ENCODE measurements around the gene TNS3. TPM values are rescaled to one million over a fixed set of nuclear protein-coding genes. Genes with fewer than 3 reads are reported as not detected.

Gene TNS3
- total RNA-seq, 4 donors from 2014 or later = 34.6 to 52.5 (median 48.6) TPM

DNA sequence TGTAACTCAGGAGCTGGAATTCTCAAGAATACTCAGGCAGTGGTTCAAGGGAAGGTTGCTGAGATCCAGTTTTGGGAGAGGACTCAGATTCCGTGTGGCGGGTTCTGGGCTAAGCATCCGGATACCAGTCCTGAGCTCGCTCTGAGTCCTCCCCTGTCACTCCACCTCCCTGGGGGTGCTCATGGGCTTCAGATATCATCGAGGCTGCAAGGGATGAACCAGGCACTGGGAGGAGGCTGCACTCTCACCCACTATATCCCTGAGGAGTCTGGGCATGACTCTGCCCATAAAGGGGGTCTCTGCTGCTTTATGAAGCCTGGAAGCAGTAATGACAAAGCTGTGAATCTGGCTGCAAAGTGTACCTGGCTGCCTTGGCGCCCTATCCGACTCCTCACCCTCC lies 188.5 kb downstream of the TNS3 start:
- peaks cover 0 to 15% (median 11%) of the 10 kb centered on the region in 4 donors for H3K4me1 ChIP-seq
- TF ChIP-seq POLR2AphosphoS5 (IDR thresholded peaks at IDR 0.05) = no peak
- TF ChIP-seq POLR2A (IDR thresholded peaks at IDR 0.05; ENCODE audit: low read depth) = no peak
- TF ChIP-seq, protein P1, sequence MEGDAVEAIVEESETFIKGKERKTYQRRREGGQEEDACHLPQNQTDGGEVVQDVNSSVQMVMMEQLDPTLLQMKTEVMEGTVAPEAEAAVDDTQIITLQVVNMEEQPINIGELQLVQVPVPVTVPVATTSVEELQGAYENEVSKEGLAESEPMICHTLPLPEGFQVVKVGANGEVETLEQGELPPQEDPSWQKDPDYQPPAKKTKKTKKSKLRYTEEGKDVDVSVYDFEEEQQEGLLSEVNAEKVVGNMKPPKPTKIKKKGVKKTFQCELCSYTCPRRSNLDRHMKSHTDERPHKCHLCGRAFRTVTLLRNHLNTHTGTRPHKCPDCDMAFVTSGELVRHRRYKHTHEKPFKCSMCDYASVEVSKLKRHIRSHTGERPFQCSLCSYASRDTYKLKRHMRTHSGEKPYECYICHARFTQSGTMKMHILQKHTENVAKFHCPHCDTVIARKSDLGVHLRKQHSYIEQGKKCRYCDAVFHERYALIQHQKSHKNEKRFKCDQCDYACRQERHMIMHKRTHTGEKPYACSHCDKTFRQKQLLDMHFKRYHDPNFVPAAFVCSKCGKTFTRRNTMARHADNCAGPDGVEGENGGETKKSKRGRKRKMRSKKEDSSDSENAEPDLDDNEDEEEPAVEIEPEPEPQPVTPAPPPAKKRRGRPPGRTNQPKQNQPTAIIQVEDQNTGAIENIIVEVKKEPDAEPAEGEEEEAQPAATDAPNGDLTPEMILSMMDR (IDR thresholded peaks at IDR 0.05) = no peak
- no peak for TF ChIP-seq EP300 (IDR thresholded peaks at IDR 0.05)
- intact Hi-C loops (cut with DNase I) = loop anchor here (5.0 kb wide), 1 partner anchor 51 kb away; no protein-coding TSS in a partner anchor
- H3K27ac ChIP-seq (replicated peaks in 1 of 4) = no peak overlapping the region
- DNase-seq (ENCODE audit: extremely low spot score) = no peak
- H3K9me3 ChIP-seq = no peaks in the 10 kb centered on the region
- H3K36me3 ChIP-seq = peaks cover 10 to 66% (median 38%) of the 10 kb centered on the region in 4 donors
- H3K27me3 ChIP-seq = no peaks in the 10 kb centered on the region
- no peak overlapping the region for H3K4me3 ChIP-seq
- WGBS = 80% methylated on average over 7 of the region's 7 CpGs

DNA sequence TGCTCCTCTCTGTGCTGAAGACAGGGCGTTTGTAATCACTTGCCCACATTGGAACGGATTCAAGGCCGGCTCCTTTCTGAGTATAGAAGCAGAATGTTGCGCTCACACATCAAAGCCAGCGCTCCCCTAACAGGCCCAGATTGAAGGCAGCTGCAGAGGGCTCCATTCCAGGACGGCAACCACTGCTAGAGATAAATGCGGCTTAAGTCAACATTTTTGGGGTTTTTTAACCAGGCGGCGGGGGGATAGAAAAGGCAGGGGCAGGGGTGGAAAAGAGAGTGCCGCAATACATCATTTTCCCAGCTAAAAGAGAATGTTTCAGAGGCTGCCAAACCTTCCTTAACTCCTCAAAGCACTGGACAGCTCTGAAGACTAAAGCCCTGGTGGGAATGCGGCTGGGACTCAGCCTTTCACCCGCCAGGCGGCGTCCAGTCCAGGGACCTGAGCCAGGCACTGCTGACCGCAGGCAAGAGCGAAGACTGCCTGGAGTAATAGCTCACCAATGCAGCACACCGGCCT lies 189.6 kb downstream of the TNS3 start:
- TF ChIP-seq POLR2A (IDR thresholded peaks at IDR 0.05; ENCODE audit: low read depth) (no peak), EP300 (IDR thresholded peaks at IDR 0.05) (no peak), POLR2AphosphoS5 (IDR thresholded peaks at IDR 0.05) (no peak)
- TF ChIP-seq, protein P1 (IDR thresholded peaks at IDR 0.05) = peak; percentile 32 to 58 (median 45)
- intact Hi-C loops (cut with DNase I) = loop anchor here (5.0 kb wide), 1 partner anchor 50 kb away; no protein-coding TSS in a partner anchor
- no peak overlapping the region for H3K27ac ChIP-seq (replicated peaks in 1 of 4)
- no peaks in the 10 kb centered on the region for H3K9me3 ChIP-seq
- H3K4me3 ChIP-seq = no peak overlapping the region
- DNase-seq (ENCODE audit: extremely low spot score) = no peak
- peaks cover 0 to 15% (median 11%) of the 10 kb centered on the region in 4 donors for H3K4me1 ChIP-seq
- no peaks in the 10 kb centered on the region for H3K27me3 ChIP-seq
- H3K36me3 ChIP-seq = peaks cover 10 to 66% (median 38%) of the 10 kb centered on the region in 4 donors
- WGBS = 42% methylated on average over 17 of the region's 17 CpGs

DNA sequence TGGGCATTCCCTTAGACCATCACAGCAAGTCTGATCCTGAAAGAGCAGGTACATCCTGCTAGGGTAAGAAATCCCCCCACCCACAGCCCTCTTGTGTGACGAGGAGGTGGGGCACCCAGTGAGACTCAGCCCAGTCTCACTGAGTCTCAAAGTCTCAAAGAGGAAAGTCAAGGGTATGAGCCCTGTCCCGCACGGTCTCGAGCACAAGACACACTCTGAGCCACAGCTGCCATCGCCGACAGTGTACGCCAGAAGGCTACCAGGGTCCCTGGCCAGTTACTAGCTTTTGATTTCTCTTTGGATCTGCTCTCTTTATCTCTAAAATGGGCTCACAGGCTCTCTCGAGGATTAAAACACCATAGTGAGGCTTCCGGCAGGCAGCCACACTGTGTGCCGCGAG lies 190.2 kb downstream of the TNS3 start:
- no peak overlapping the region for H3K4me3 ChIP-seq
- TF ChIP-seq POLR2AphosphoS5 (IDR thresholded peaks at IDR 0.05) (no peak), POLR2A (IDR thresholded peaks at IDR 0.05; ENCODE audit: low read depth) (no peak), EP300 (IDR thresholded peaks at IDR 0.05) (no peak)
- TF ChIP-seq, protein P1 (IDR thresholded peaks at IDR 0.05) = no peak
- H3K27me3 ChIP-seq = no peaks in the 10 kb centered on the region
- H3K36me3 ChIP-seq = peaks cover 10 to 62% (median 36%) of the 10 kb centered on the region in 4 donors
- WGBS = 96% methylated on average over 11 of the region's 11 CpGs
- no peak overlapping the region for H3K27ac ChIP-seq (replicated peaks in 1 of 4)
- H3K4me1 ChIP-seq = peaks cover 0 to 15% (median 11%) of the 10 kb centered on the region in 4 donors
- H3K9me3 ChIP-seq = no peaks in the 10 kb centered on the region
- no peak for DNase-seq (ENCODE audit: extremely low spot score)
- intact Hi-C loops (cut with DNase I) = loop anchor here (5.0 kb wide), 1 partner anchor 49 kb away; no protein-coding TSS in a partner anchor

DNA sequence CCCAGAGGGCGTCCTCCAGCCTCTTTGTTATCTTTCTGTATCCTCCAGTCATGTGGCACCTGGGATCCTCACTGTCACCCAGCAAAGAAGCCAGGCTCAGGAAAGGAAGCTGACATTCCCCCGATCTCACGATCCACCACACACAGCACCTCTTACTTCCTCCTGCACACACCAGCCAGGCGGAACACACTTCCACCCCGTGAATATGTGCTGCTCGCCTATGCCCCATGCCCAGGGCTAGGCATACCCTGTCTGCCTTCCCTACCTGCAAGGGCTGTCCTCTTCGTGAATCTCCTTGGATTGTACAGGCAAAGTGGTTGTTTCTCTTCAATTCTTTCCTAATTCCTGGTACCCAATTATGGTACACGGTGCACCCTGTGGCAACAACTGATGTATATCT lies 191.0 kb downstream of the TNS3 start:
- H3K9me3 ChIP-seq = no peaks in the 10 kb centered on the region
- intact Hi-C loops (cut with DNase I) = loop anchor here (5.0 kb wide), 1 partner anchor 49 kb away; no protein-coding TSS in a partner anchor
- DNase-seq (ENCODE audit: extremely low spot score) = no peak

More for the DNA sequence above, 191.0 kb downstream of the TNS3 start:
- no peak for TF ChIP-seq POLR2A (IDR thresholded peaks at IDR 0.05; ENCODE audit: low read depth)
- TF ChIP-seq EP300 (IDR thresholded peaks at IDR 0.05) = no peak
- no peak for TF ChIP-seq POLR2AphosphoS5 (IDR thresholded peaks at IDR 0.05)
- TF ChIP-seq, protein P1 (IDR thresholded peaks at IDR 0.05) = no peak
- H3K4me3 ChIP-seq = no peak overlapping the region
- H3K27me3 ChIP-seq = no peaks in the 10 kb centered on the region
- 96% methylated on average over 8 of the region's 8 CpGs for WGBS
- H3K4me1 ChIP-seq = peaks cover 6 to 15% (median 11%) of the 10 kb centered on the region in 4 donors
- H3K27ac ChIP-seq (replicated peaks in 1 of 4) = no peak overlapping the region
- H3K36me3 ChIP-seq = peaks cover 4 to 54% (median 28%) of the 10 kb centered on the region in 4 donors
